Measurements from ENCODE around the gene KPRP. TPM values are rescaled to one million over a fixed set of nuclear protein-coding genes. Genes with fewer than 3 reads are reported as not detected.

KPRP gene
- total RNA-seq, 2 experiments from 2014 or later, result not detected

GRCh38 chr1:152737997-152738396 is 19.8 kb upstream of the KPRP start:
- POLR2A ChIA-PET, result no interaction called here
- Histone ChIP-seq H3K36me3 (ENCODE audit: insufficient read depth, low read length) (no peaks in the 10 kb centered on the region), H3K79me2 (ENCODE audit: insufficient read depth, low read depth, low read length) (no peaks in the 10 kb centered on the region), H3K4me1 (ENCODE audit: insufficient read depth, low read length, poor library complexity, severe bottlenecking) (no peaks in the 10 kb centered on the region), H3K27ac (ENCODE audit: low read depth, low read length, poor library complexity, severe bottlenecking) (no peak overlapping the region), H3K4me3 (ENCODE audit: low read depth, low read length, poor library complexity, severe bottlenecking) (no peak overlapping the region), H4K20me1 (ENCODE audit: insufficient read depth, low read length) (no peaks in the 10 kb centered on the region), H3K4me2 (ENCODE audit: low read length) (no peak overlapping the region), H3K9me3 (ENCODE audit: low read length) (no peaks in the 10 kb centered on the region), H3K9me2 (ENCODE audit: insufficient read depth, low read length) (no peaks in the 10 kb centered on the region), H2AFZ (ENCODE audit: low read length) (no peak overlapping the region)
- intact Hi-C loops (cut with micrococcal nuclease; ENCODE audit: unreplicated experiment), result no loop called here
- no peak for TF ChIP-seq CTCF (conservative IDR thresholded peaks at IDR 0.05; ENCODE audit: low read length)
- no peak for TF ChIP-seq EZH2phosphoT487 (IDR thresholded peaks at IDR 0.05; ENCODE audit: borderline replicate concordance, low read depth, low read length)
- CTCF ChIA-PET (ENCODE audit: unreplicated experiment), result no interaction called here
- no peak for DNase-seq (ENCODE audit: low spot score)
- BruUV-seq (replicated peaks), result no TSS peak

- Histone ChIP-seq H3K36me3 (ENCODE audit: insufficient read depth, low read length) (no peaks in the 10 kb centered on the region), H3K4me3 (ENCODE audit: low read depth, low read length, poor library complexity, severe bottlenecking) (no peak overlapping the region), H3K4me2 (ENCODE audit: low read length) (no peak overlapping the region), H4K20me1 (ENCODE audit: insufficient read depth, low read length) (no peaks in the 10 kb centered on the region), H3K9me3 (ENCODE audit: low read length) (no peaks in the 10 kb centered on the region), H3K9me2 (ENCODE audit: insufficient read depth, low read length) (no peaks in the 10 kb centered on the region), H2AFZ (ENCODE audit: low read length) (no peak overlapping the region), H3K4me1 (ENCODE audit: insufficient read depth, low read length, poor library complexity, severe bottlenecking) (no peaks in the 10 kb centered on the region), H3K27ac (ENCODE audit: low read depth, low read length, poor library complexity, severe bottlenecking) (no peak overlapping the region), H3K79me2 (ENCODE audit: insufficient read depth, low read depth, low read length) (no peaks in the 10 kb centered on the region)
- TF ChIP-seq EZH2phosphoT487 (IDR thresholded peaks at IDR 0.05; ENCODE audit: borderline replicate concordance, low read depth, low read length), result no peak
- TF ChIP-seq CTCF (conservative IDR thresholded peaks at IDR 0.05; ENCODE audit: low read length), result no peak
- ChIA-PET CTCF (ENCODE audit: unreplicated experiment) (no interaction called here), POLR2A (no interaction called here)
- intact Hi-C loops (cut with micrococcal nuclease; ENCODE audit: unreplicated experiment), result no loop called here
- DNase-seq (ENCODE audit: low spot score), result no peak
- no TSS peak for BruUV-seq (replicated peaks)
Measured at GRCh38 chr1:152739841-152740240, 18.0 kb upstream of the KPRP start.

- ChIA-PET CTCF (ENCODE audit: unreplicated experiment) (no interaction called here), POLR2A (no interaction called here)
- Histone ChIP-seq H3K4me2 (ENCODE audit: low read length) (no peak overlapping the region), H3K9me2 (ENCODE audit: insufficient read depth, low read length) (no peaks in the 10 kb centered on the region), H4K20me1 (ENCODE audit: insufficient read depth, low read length) (no peaks in the 10 kb centered on the region), H3K4me1 (ENCODE audit: insufficient read depth, low read length, poor library complexity, severe bottlenecking) (no peaks in the 10 kb centered on the region), H3K27ac (ENCODE audit: low read depth, low read length, poor library complexity, severe bottlenecking) (no peak overlapping the region), H2AFZ (ENCODE audit: low read length) (no peak overlapping the region), H3K4me3 (ENCODE audit: low read depth, low read length, poor library complexity, severe bottlenecking) (no peak overlapping the region), H3K9me3 (ENCODE audit: low read length) (no peaks in the 10 kb centered on the region), H3K36me3 (ENCODE audit: insufficient read depth, low read length) (no peaks in the 10 kb centered on the region), H3K79me2 (ENCODE audit: insufficient read depth, low read depth, low read length) (no peaks in the 10 kb centered on the region)
- TF ChIP-seq CTCF (conservative IDR thresholded peaks at IDR 0.05; ENCODE audit: low read length), result no peak
- no peak for TF ChIP-seq EZH2phosphoT487 (IDR thresholded peaks at IDR 0.05; ENCODE audit: borderline replicate concordance, low read depth, low read length)
- intact Hi-C loops (cut with micrococcal nuclease; ENCODE audit: unreplicated experiment), result no loop called here
- no TSS peak for BruUV-seq (replicated peaks)
- no peak for DNase-seq (ENCODE audit: low spot score)
Measured at GRCh38 chr1:152741656-152742055, 16.2 kb upstream of the KPRP start.

Measured in OCI-LY7 (cell line).